ENCODE results near the gene GLTP. TPM values are rescaled to one million over a fixed set of nuclear protein-coding genes. Genes with fewer than 3 reads are reported as not detected.

GLTP gene
- polyA plus RNA-seq, 2 of the 4 experiments (the other 2 are of a cell fraction), result 16.9 to 18.8 TPM

DNA sequence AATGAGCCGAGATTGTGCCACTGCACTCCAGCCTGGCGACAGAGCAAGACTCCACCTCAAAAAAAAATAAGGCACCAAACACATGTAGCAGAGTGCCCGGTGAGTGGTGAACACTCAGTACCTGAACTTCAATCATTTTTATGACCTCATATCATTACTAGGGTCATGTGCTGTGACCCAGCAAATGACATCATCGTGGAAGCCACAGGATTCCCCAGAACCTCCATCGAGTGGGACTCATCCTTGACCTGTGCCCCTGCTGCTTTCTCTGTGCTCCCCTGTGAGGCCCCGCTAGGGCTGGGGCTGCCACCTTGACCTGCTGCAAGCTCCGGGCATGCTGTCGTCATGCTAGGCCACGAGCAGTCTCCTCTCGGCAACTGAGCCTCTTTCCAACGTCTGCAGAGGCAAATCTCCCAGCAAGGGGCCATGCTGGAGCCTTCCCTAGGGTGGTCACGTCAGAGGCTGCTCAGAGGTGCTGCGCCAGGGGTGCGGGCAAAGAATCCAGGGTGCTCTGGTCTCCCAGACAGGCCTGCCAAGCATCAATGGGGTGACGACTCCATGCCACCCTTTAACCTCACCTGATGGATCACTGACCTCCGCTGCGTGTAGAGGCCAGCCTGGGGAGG, 18.5 kb downstream of the GLTP start:
- ChIA-PET POLR2A (no interaction called here), CTCF (interaction anchor here (0.8 to 10.1 kb wide), 5 partner anchors 9 to 56 kb away, joined by 3 to 100 read pairs (median 4); no protein-coding TSS in a partner anchor)
- DNase-seq (ENCODE audit: low read depth in 1 of 2, low spot score in 1 of 2) (no peak), FAIRE-seq (no peak), ATAC-seq (no peak)
- TF ChIP-seq, protein P1, sequence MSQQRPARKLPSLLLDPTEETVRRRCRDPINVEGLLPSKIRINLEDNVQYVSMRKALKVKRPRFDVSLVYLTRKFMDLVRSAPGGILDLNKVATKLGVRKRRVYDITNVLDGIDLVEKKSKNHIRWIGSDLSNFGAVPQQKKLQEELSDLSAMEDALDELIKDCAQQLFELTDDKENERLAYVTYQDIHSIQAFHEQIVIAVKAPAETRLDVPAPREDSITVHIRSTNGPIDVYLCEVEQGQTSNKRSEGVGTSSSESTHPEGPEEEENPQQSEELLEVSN (IDR thresholded peaks at IDR 0.05; ENCODE audit: borderline replicate concordance, low read depth), result no peak
- TF ChIP-seq TFCP2L1 (CRISPR knock-in tag; IDR thresholded peaks at IDR 0.05) (no peak), RCOR1 (IDR thresholded peaks at IDR 0.05; ENCODE audit: low read depth, low read length) (no peak), MYC (IDR thresholded peaks at IDR 0.05; ENCODE audit: borderline replicate concordance, low read length) (no peak), FOSL2 (IDR thresholded peaks at IDR 0.05) (no peak), FOSL2 (CRISPR knock-in tag; IDR thresholded peaks at IDR 0.05) (no peak), CHD4 (IDR thresholded peaks at IDR 0.05; ENCODE audit: borderline replicate concordance) (no peak), FOXS1 (CRISPR knock-in tag; IDR thresholded peaks at IDR 0.05) (no peak), HOXA7 (CRISPR knock-in tag; IDR thresholded peaks at IDR 0.05) (no peak), JUN (IDR thresholded peaks at IDR 0.05) (no peak), FOSB (CRISPR knock-in tag; IDR thresholded peaks at IDR 0.05) (no peak), RFX5 (IDR thresholded peaks at IDR 0.05) (no peak), HOXB5 (CRISPR knock-in tag; IDR thresholded peaks at IDR 0.05) (no peak), HEYL (CRISPR knock-in tag; IDR thresholded peaks at IDR 0.05) (no peak)
- TF ChIP-seq, protein P2, sequence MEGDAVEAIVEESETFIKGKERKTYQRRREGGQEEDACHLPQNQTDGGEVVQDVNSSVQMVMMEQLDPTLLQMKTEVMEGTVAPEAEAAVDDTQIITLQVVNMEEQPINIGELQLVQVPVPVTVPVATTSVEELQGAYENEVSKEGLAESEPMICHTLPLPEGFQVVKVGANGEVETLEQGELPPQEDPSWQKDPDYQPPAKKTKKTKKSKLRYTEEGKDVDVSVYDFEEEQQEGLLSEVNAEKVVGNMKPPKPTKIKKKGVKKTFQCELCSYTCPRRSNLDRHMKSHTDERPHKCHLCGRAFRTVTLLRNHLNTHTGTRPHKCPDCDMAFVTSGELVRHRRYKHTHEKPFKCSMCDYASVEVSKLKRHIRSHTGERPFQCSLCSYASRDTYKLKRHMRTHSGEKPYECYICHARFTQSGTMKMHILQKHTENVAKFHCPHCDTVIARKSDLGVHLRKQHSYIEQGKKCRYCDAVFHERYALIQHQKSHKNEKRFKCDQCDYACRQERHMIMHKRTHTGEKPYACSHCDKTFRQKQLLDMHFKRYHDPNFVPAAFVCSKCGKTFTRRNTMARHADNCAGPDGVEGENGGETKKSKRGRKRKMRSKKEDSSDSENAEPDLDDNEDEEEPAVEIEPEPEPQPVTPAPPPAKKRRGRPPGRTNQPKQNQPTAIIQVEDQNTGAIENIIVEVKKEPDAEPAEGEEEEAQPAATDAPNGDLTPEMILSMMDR (IDR thresholded peaks at IDR 0.05), result no peak
- TF ChIP-seq, protein P3, sequence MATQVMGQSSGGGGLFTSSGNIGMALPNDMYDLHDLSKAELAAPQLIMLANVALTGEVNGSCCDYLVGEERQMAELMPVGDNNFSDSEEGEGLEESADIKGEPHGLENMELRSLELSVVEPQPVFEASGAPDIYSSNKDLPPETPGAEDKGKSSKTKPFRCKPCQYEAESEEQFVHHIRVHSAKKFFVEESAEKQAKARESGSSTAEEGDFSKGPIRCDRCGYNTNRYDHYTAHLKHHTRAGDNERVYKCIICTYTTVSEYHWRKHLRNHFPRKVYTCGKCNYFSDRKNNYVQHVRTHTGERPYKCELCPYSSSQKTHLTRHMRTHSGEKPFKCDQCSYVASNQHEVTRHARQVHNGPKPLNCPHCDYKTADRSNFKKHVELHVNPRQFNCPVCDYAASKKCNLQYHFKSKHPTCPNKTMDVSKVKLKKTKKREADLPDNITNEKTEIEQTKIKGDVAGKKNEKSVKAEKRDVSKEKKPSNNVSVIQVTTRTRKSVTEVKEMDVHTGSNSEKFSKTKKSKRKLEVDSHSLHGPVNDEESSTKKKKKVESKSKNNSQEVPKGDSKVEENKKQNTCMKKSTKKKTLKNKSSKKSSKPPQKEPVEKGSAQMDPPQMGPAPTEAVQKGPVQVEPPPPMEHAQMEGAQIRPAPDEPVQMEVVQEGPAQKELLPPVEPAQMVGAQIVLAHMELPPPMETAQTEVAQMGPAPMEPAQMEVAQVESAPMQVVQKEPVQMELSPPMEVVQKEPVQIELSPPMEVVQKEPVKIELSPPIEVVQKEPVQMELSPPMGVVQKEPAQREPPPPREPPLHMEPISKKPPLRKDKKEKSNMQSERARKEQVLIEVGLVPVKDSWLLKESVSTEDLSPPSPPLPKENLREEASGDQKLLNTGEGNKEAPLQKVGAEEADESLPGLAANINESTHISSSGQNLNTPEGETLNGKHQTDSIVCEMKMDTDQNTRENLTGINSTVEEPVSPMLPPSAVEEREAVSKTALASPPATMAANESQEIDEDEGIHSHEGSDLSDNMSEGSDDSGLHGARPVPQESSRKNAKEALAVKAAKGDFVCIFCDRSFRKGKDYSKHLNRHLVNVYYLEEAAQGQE (IDR thresholded peaks at IDR 0.05), result no peak
- TF ChIP-seq, protein P4, sequence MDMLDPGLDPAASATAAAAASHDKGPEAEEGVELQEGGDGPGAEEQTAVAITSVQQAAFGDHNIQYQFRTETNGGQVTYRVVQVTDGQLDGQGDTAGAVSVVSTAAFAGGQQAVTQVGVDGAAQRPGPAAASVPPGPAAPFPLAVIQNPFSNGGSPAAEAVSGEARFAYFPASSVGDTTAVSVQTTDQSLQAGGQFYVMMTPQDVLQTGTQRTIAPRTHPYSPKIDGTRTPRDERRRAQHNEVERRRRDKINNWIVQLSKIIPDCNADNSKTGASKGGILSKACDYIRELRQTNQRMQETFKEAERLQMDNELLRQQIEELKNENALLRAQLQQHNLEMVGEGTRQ (IDR thresholded peaks at IDR 0.05), result no peak
- TF ChIP-seq, protein P5, sequence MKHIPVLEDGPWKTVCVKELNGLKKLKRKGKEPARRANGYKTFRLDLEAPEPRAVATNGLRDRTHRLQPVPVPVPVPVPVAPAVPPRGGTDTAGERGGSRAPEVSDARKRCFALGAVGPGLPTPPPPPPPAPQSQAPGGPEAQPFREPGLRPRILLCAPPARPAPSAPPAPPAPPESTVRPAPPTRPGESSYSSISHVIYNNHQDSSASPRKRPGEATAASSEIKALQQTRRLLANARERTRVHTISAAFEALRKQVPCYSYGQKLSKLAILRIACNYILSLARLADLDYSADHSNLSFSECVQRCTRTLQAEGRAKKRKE (CRISPR knock-in tag; IDR thresholded peaks at IDR 0.05; ENCODE audit: low read depth), result no peak
- Histone ChIP-seq H3K27ac (no peak overlapping the region), H3K4me1 (peaks cover 19% of the 10 kb centered on the region), H3K4me3 (no peak overlapping the region), H3K4me2 (no peak overlapping the region), H3K9me3 (no peaks in the 10 kb centered on the region)
- 87% methylated on average over 17 of the region's 17 CpGs for WGBS (ENCODE audit: missing lambda C conversion rate)

DNA sequence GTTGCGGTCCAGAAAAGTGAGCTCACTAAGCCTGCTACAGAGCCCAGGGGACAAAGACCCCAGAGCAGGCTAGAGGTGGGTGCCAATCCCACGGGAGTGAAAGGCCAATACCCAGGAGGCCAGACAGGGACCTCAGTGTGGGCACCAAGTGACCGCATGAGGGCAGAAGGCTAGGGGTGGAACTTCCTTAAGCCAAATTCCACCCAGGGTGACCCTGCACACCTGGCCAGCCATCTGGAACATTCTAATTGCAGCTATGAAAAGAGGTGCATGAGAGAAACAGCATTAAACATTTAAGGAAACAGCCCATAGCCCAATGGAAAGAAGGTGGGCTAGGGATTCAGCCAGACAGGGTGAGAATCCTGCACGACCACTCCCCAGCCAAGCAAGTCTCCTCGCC, 19.4 kb downstream of the GLTP start:
- FAIRE-seq (no peak), DNase-seq (ENCODE audit: low read depth in 1 of 2, low spot score in 1 of 2) (no peak), ATAC-seq (no peak)
- H3K4me1 ChIP-seq, result peaks cover 19% of the 10 kb centered on the region
- WGBS (ENCODE audit: missing lambda C conversion rate), result 86% methylated on average over 5 of the region's 5 CpGs
- ChIA-PET CTCF (interaction anchor here (0.8 to 10.1 kb wide), 4 partner anchors 9 to 55 kb away, joined by 3 to 100 read pairs (median 4); no protein-coding TSS in a partner anchor), POLR2A (no interaction called here)
- H3K27ac ChIP-seq, result no peak overlapping the region
- no peak overlapping the region for H3K4me2 ChIP-seq
- TF ChIP-seq, protein P6, sequence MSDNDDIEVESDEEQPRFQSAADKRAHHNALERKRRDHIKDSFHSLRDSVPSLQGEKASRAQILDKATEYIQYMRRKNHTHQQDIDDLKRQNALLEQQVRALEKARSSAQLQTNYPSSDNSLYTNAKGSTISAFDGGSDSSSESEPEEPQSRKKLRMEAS (IDR thresholded peaks at IDR 0.05), result no peak
- TF ChIP-seq CBX8 (IDR thresholded peaks at IDR 0.05) (no peak), HOXB5 (CRISPR knock-in tag; IDR thresholded peaks at IDR 0.05) (no peak), ESRRA (IDR thresholded peaks at IDR 0.05; ENCODE audit: borderline replicate concordance, low read length) (no peak), HOXA7 (CRISPR knock-in tag; IDR thresholded peaks at IDR 0.05) (no peak), POLR2AphosphoS2 (conservative IDR thresholded peaks at IDR 0.05; ENCODE audit: low read length) (no peak), NPAS2 (CRISPR knock-in tag; IDR thresholded peaks at IDR 0.05; ENCODE audit: borderline replicate concordance) (no peak), TP53 (CRISPR knock-in tag; IDR thresholded peaks at IDR 0.05) (no peak), CEBPB (IDR thresholded peaks at IDR 0.05) (no peak), RAD21 (conservative IDR thresholded peaks at IDR 0.05 in 1 of 2, IDR thresholded peaks at IDR 0.05 in 1 of 2) (no peak), JUN (IDR thresholded peaks at IDR 0.05) (no peak), BHLHE40 (IDR thresholded peaks at IDR 0.05; ENCODE audit: low read depth, low read length) (no peak), ZSCAN20 (CRISPR knock-in tag; IDR thresholded peaks at IDR 0.05) (no peak), HOXB13 (CRISPR knock-in tag; IDR thresholded peaks at IDR 0.05; ENCODE audit: low read depth) (no peak)
- TF ChIP-seq, protein P5 (CRISPR knock-in tag; IDR thresholded peaks at IDR 0.05; ENCODE audit: low read depth), result no peak
- no peaks in the 10 kb centered on the region for H3K9me3 ChIP-seq
- no peak overlapping the region for H3K4me3 ChIP-seq
